Smooth muscle cell of the pulmonary artery (primary cell): ENCODE measurements around the gene CACNA1B. TPM values are rescaled to one million over a fixed set of nuclear protein-coding genes. Genes with fewer than 3 reads are reported as not detected.

Experiments used
- total RNA-seq: library from RNA; depleted of rRNA; stranded (reverse); fragments of >200 nt; gene quantifications from 2 replicates; pipeline ENCODE4 v1.2.3, GENCODE V29; 2014

Gene CACNA1B
- total RNA-seq, result under 0.01 and 0.07 TPM in 2 replicates

DNA sequence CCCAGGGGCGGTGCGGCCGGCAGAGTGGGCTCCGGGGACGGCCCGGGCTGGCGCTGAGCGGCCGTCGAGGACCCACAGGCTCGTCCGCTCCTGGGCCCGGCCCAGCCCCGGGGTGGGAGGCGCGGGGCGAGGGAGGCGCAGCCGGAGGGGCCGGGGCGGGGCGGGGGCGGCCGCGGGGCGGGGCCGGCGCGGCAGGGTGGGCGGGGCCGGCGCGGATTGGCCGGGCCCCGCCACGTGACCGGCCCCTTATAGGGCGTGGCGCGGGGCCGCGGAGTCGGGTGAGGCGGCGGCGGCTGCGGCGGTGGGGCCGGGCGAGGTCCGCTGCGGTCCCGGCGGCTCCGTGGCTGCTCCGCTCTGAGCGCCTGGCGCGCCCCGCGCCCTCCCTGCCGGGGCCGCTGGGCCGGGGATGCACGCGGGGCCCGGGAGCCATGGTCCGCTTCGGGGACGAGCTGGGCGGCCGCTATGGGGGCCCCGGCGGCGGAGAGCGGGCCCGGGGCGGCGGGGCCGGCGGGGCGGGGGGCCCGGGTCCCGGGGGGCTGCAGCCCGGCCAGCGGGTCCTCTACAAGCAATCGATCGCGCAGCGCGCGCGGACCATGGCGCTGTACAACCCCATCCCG, at the start of gene CACNA1B:
Gene CACNA1B, plus strand, starts transcription at position 277 of the 617 bp plus-strand sequence. Its CDS starts 152 bp downstream, at position 429.

